Erythroblast (primary cell): ENCODE results near the gene CBL.

Source experiments
- GATA1 ChIP-seq: IDR thresholded peaks from 2 replicates; pipeline ENCODE4 v1.6.1; 2011; ENCODE audit warnings: low read depth, mild to moderate bottlenecking, control low read depth, low read length, moderate library complexity
- POLR2A ChIP-seq: IDR thresholded peaks from 2 replicates; pipeline ENCODE4 v1.6.1; 2011; ENCODE audit warnings: mild to moderate bottlenecking, low read length

- TF ChIP-seq POLR2A (no peak), GATA1 (no peak)
These were observed 136.4 kb downstream of the CBL start for GRCh38 chr11:119342362-119343130.
